Measurements from ENCODE around the gene MYO5B. TPM values are rescaled to one million over a fixed set of nuclear protein-coding genes. Genes with fewer than 3 reads are reported as not detected.
"Not testable (repeated sequence)": the region's sequence is repeated elsewhere in the genome, so short reads cannot be mapped to it uniquely, and the experiment has no call there.

MYO5B gene
- total and polyA plus RNA-seq, 2 donors (not counting 1 experiment from before 2014, with no cell fraction given), result 0.30 to 1.7 TPM

GRCh38 chr18:49804096-49804495 lies 390.9 kb downstream of the MYO5B start:
- TF ChIP-seq CTCF (IDR thresholded peaks at IDR 0.05) (no peak), EZH2 (IDR thresholded peaks at IDR 0.05; ENCODE audit: borderline replicate concordance, insufficient read depth, low read depth, low read length, poor library complexity, severe bottlenecking) (no peak)
- peaks cover 20% of the 10 kb centered on the region for H4K20me1 ChIP-seq (ENCODE audit: control insufficient read depth, insufficient read depth, low read length, poor library complexity, severe bottlenecking)
- no peak overlapping the region for H3K27ac ChIP-seq (ENCODE audit: low read length in 2 of 2)
- Mint-ChIP-seq H3K4me3 (no peak overlapping the region), H3K4me1 (no peaks in the 10 kb centered on the region), H3K27me3 (no peaks in the 10 kb centered on the region), H3K27ac (no peak overlapping the region), H3K9me3 (ENCODE audit: insufficient read depth) (peaks cover 5% of the 10 kb centered on the region)
- POLR2A ChIA-PET, result no interaction called here
- H3K9me3 ChIP-seq (ENCODE audit: control extremely low read depth in 1 of 3, control insufficient read depth in 2 of 3, insufficient read depth in 1 of 3, low read length in 2 of 3), result peaks cover 0 to 3% (median 2%) of the 10 kb centered on the region in 3 donors
- intact Hi-C loops (cut with micrococcal nuclease), result no loop called here
- H3K4me2 ChIP-seq (replicated peaks; ENCODE audit: low read depth, low read length, poor library complexity, severe bottlenecking), result no peak overlapping the region
- no CpG with 5 or more reads among the region's 5 CpGs for WGBS (ENCODE audit: insufficient coverage)
- no peak overlapping the region for H3K4me3 ChIP-seq (ENCODE audit: control extremely low read depth in 1 of 5, extremely low read depth in 1 of 5, insufficient read depth in 1 of 5, low read depth in 2 of 5, low read length in 4 of 5)
- H3K27me3 ChIP-seq (replicated peaks in 1 of 4; ENCODE audit: control extremely low read depth in 1 of 4, control insufficient read depth in 3 of 4, insufficient read depth in 4 of 4, low read length in 3 of 4), result no peaks in the 10 kb centered on the region
- peaks cover 0 to 3% of the 10 kb centered on the region in 2 experiments for H3K36me3 ChIP-seq (replicated peaks in 1 of 2; ENCODE audit: control extremely low read depth in 1 of 2, control insufficient read depth in 1 of 2, extremely low read depth in 1 of 2, insufficient read depth in 2 of 2, low read length in 1 of 2)
- no peak overlapping the region for H2AFZ ChIP-seq (ENCODE audit: insufficient read depth, low read depth, low read length, poor library complexity, severe bottlenecking)
- DNase-seq (no peak), ATAC-seq (ENCODE audit: low read depth) (no peak)
- CTCF ChIA-PET, result no interaction called here
- H3K4me1 ChIP-seq (ENCODE audit: control insufficient read depth in 2 of 2, insufficient read depth in 2 of 2, low read length in 2 of 2), result no peaks in the 10 kb centered on the region
- peaks cover 44% of the 10 kb centered on the region for H3K79me2 ChIP-seq (ENCODE audit: control insufficient read depth, insufficient read depth, low read length)
- H3K9ac ChIP-seq (ENCODE audit: low read length), result no peak overlapping the region

- H3K4me3 ChIP-seq (ENCODE audit: control extremely low read depth in 1 of 5, extremely low read depth in 1 of 5, insufficient read depth in 1 of 5, low read depth in 2 of 5, low read length in 4 of 5), result no peak overlapping the region
- ChIA-PET CTCF (no interaction called here), POLR2A (no interaction called here)
- H3K4me1 ChIP-seq (ENCODE audit: control insufficient read depth in 2 of 2, insufficient read depth in 2 of 2, low read length in 2 of 2), result no peaks in the 10 kb centered on the region
- no peak overlapping the region for H3K4me3 Mint-ChIP-seq
- no peak for DNase-seq
- H3K79me2 ChIP-seq (ENCODE audit: control insufficient read depth, insufficient read depth, low read length), result peaks cover 32% of the 10 kb centered on the region
- H3K36me3 ChIP-seq (replicated peaks in 1 of 2; ENCODE audit: control extremely low read depth in 1 of 2, control insufficient read depth in 1 of 2, extremely low read depth in 1 of 2, insufficient read depth in 2 of 2, low read length in 1 of 2), result peaks cover 0 to 7% of the 10 kb centered on the region in 2 experiments
- intact Hi-C loops (cut with micrococcal nuclease), result no loop called here
- H3K9me3 ChIP-seq (ENCODE audit: control extremely low read depth in 1 of 3, control insufficient read depth in 2 of 3, insufficient read depth in 1 of 3, low read length in 2 of 3), result no peaks in the 10 kb centered on the region
- H3K27ac ChIP-seq (ENCODE audit: low read length in 2 of 2), result no peak overlapping the region
- no peak overlapping the region for H3K9ac ChIP-seq (ENCODE audit: low read length)
- H3K4me2 ChIP-seq (replicated peaks; ENCODE audit: low read depth, low read length, poor library complexity, severe bottlenecking), result no peak overlapping the region
- no peak for ATAC-seq (ENCODE audit: low read depth)
- WGBS (ENCODE audit: insufficient coverage), result 100% methylated on average over 1 of the region's 4 CpGs
- TF ChIP-seq CTCF (IDR thresholded peaks at IDR 0.05) (no peak), EZH2 (IDR thresholded peaks at IDR 0.05; ENCODE audit: borderline replicate concordance, insufficient read depth, low read depth, low read length, poor library complexity, severe bottlenecking) (no peak)
- no peak overlapping the region for H3K27ac Mint-ChIP-seq
- no peaks in the 10 kb centered on the region for H3K27me3 ChIP-seq (replicated peaks in 1 of 4; ENCODE audit: control extremely low read depth in 1 of 4, control insufficient read depth in 3 of 4, insufficient read depth in 4 of 4, low read length in 3 of 4)
- H3K4me1 Mint-ChIP-seq, result no peaks in the 10 kb centered on the region
- H4K20me1 ChIP-seq (ENCODE audit: control insufficient read depth, insufficient read depth, low read length, poor library complexity, severe bottlenecking), result peaks cover 10% of the 10 kb centered on the region
- H3K27me3 Mint-ChIP-seq, result no peaks in the 10 kb centered on the region
- no peaks in the 10 kb centered on the region for H3K9me3 Mint-ChIP-seq (ENCODE audit: insufficient read depth)
- H2AFZ ChIP-seq (ENCODE audit: insufficient read depth, low read depth, low read length, poor library complexity, severe bottlenecking), result no peak overlapping the region
These were observed 392.3 kb downstream of the MYO5B start for GRCh38 chr18:49802623-49803022.

GRCh38 chr18:49800491-49800890 lies 394.5 kb downstream of the MYO5B start:
- H3K4me1 Mint-ChIP-seq; H3K9me3 Mint-ChIP-seq (ENCODE audit: insufficient read depth); H3K27ac ChIP-seq (ENCODE audit: low read length in 2 of 2); H3K27ac Mint-ChIP-seq; ATAC-seq (ENCODE audit: low read depth); H3K4me3 Mint-ChIP-seq; intact Hi-C loops (cut with micrococcal nuclease); POLR2A ChIA-PET; H3K9me3 ChIP-seq (ENCODE audit: control extremely low read depth in 1 of 3, control insufficient read depth in 2 of 3, insufficient read depth in 1 of 3, low read length in 2 of 3); H3K27me3 ChIP-seq (replicated peaks in 1 of 4; ENCODE audit: control extremely low read depth in 1 of 4, control insufficient read depth in 3 of 4, insufficient read depth in 4 of 4, low read length in 3 of 4); H3K27me3 Mint-ChIP-seq; DNase-seq; H3K4me2 ChIP-seq (replicated peaks; ENCODE audit: low read depth, low read length, poor library complexity, severe bottlenecking); H3K9ac ChIP-seq (ENCODE audit: low read length); H2AFZ ChIP-seq (ENCODE audit: insufficient read depth, low read depth, low read length, poor library complexity, severe bottlenecking); H3K4me3 ChIP-seq (ENCODE audit: control extremely low read depth in 1 of 5, extremely low read depth in 1 of 5, insufficient read depth in 1 of 5, low read depth in 2 of 5, low read length in 4 of 5); H4K20me1 ChIP-seq (ENCODE audit: control insufficient read depth, insufficient read depth, low read length, poor library complexity, severe bottlenecking); H3K4me1 ChIP-seq (ENCODE audit: control insufficient read depth in 2 of 2, insufficient read depth in 2 of 2, low read length in 2 of 2); CTCF ChIA-PET; H3K36me3 ChIP-seq (replicated peaks in 1 of 2; ENCODE audit: control extremely low read depth in 1 of 2, control insufficient read depth in 1 of 2, extremely low read depth in 1 of 2, insufficient read depth in 2 of 2, low read length in 1 of 2): not testable (repeated sequence)
- WGBS (ENCODE audit: insufficient coverage), result no CpG with 5 or more reads among the region's 5 CpGs
- H3K79me2 ChIP-seq (ENCODE audit: control insufficient read depth, insufficient read depth, low read length), result peaks cover 10% of the 10 kb centered on the region

Data from B cell (primary cell).